Adipose tissue (tissue), 3 donors: ENCODE measurements around the gene MINDY4. TPM values are rescaled to one million over a fixed set of nuclear protein-coding genes. Genes with fewer than 3 reads are reported as not detected.

ENCODE experiments used
- H3K27ac ChIP-seq: one replicate; pipeline ENCODE4 v1.5.1; 2013; ENCODE audit warnings: low read depth, low read length
- WGBS, 3 donors: extraction: QIAGEN DNeasy Blood & Tissue Kit; methylation state at CpG; one replicate each; pipeline ENCODE4 v1.1.7; 2013; 5-methylcytosine and 5-hydroxymethylcytosine counted together
- polyA plus RNA-seq, 3 donors: library from polyadenylated mRNA; stranded (reverse); fragments of 200-250 nt; gene quantifications; one replicate each; pipeline ENCODE4 v1.2.3, GENCODE V29; 2013
- donor health status: healthy with polysubstance abuse.
- donor health status: Bipolar disorder and iron deficiency.
- donor health status: healthy.

The MINDY4 gene
- polyA plus RNA-seq, 3 donors: 2.5 to 3.6 (median 2.5) TPM

DNA sequence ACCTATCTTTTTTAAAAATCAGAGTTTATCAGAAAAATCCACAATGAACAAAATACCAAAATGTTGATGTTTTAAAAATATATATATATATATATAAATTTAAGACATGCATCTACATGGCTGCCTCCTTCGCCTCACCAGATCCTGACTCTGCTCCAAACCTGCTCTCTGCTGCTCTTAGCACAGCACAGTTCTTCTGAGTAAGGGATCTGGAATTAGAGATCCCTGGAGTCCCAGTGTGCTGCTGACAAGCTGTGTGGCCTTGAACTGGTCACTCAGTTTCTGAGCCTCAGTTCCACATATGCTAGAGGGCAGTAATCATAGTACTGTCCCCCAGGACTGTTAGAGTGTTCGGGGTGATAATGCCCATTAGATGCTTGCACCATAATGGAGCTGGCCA, 87.4 kb downstream of the MINDY4 start:
- 94 to 98% (median 94%) methylated on average over 2 of the region's 2 CpGs for whole genome bisulfite sequencing, 3 donors
- H3K27ac ChIP-seq: no peak overlapping the region

DNA sequence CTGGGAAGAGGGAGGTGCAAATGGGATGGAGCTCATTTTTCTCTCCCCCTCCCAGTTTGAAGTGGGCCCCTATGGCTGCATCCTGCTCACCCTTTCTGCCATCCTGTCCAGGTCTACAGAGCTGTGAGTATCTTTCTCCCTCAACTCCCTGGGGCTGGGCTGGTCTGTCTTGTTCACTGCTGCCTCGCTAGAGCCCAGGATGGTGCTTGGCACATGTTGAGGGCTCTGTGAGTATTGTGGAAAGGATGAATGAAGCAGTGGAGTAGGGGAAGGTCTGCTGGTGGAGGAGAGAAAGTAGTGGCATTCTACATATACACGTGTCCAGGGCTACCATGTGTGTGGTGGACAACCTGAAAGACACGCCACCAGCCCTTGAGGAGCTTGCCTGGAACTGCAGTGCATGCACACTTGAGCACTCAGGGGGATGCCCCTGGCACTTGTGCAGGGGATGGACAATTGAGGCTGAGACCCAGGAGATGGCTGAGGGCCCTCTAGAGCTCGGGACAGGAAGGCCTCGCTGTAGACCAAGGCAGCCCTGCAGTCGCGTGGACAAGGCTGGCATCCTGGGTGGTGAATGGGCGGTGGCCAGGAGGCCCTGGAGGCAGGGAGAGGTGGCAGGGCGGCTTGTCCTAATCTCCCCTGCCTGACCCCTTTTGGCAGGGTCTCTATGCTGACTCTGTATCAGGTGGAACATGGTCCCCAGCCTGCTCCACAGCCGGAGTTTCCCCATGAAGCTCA, 88.2 kb downstream of the MINDY4 start:
- WGBS, 3 donors: 85 to 96% (median 90%) methylated on average over 10 of the region's 10 CpGs
- no peak overlapping the region for H3K27ac ChIP-seq

DNA sequence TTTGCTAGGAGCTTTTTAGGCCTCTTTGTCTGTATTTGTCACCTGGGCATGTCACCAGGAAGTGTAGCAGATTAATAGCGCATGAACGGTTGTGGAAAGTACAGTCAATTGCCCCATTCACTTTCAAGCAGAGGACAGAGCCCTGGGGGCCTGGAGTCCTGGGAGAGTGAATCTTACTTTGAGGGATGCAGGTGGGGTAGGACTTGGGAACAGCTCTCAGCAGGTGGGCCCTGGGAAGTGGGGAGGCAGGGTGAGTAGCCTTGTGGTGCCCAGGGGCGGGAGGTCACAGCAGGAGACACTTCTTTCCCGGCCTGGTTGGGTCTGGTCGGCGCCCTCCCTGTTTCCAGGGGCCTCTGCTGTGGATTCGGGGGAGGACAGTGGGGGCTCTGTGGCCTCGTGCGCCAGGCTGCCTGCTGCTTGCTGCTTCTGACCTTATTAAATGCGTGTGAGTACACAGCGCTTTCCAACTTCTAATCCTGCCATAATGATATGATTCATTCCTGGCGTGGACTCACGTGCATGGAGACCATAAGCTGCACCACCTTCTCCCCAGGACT, 88.8 kb downstream of the MINDY4 start:
- 87 to 95% (median 93%) methylated on average over 13 of the region's 13 CpGs for WGBS, 3 donors
- no peak overlapping the region for H3K27ac ChIP-seq

DNA sequence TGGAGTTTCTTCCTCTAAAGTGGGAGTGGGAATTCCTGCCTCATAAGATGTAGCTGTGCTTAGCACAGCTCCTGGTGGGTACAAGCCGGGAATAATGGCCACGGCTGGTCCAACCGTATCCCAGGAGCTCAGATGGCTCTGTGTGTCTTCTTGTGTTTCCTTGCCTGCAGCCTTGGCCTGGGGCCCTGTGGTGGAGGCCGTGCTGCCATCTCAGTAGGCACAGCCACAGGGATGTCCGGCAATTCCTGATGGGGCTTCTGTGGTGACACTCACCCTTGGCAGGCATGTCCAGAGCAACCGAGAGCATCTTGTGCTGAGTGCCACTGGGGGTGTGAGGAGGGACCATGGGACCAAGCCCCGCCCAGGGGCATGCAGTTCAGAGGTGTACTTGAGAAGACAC, 90.4 kb downstream of the MINDY4 start:
- no peak overlapping the region for H3K27ac ChIP-seq
- 91 to 98% (median 92%) methylated on average over 7 of the region's 7 CpGs for WGBS, 3 donors

DNA sequence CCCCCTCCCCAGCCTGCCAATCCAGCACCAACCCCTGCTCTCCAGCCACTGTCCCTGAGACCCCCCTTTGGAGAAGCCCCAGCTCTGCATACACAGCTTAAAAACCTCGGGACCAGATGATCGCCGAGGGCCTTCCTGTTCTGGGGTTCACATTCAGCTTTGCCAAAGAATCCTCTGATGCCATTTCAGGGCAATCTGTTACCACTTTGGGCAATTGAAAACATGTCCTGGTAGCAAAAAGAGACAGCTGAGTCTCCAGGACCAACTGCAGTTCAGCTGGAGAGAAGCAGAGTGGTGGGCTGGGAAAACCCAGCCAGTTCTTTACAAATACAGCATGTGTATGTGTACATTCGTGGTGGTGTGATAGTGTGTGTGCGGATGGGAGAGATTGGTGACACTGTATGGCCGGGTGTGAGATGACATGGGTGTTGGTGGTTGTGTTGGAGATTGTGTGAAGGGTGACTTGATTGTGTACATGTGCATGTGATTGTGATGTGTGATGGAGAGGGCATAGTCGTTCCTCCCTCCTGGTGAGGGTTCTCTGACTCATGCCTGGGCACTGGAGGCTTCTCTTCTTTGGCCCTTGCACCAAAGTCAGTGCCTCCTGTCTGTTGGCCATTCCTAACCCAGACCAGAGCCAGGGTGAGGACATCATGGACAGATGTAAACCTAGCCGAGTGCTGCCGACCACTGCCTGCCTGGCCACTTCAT, 91.9 kb downstream of the MINDY4 start:
- WGBS, 3 donors: 72 to 88% (median 78%) methylated on average over 9 of the region's 9 CpGs
- no peak overlapping the region for H3K27ac ChIP-seq

DNA sequence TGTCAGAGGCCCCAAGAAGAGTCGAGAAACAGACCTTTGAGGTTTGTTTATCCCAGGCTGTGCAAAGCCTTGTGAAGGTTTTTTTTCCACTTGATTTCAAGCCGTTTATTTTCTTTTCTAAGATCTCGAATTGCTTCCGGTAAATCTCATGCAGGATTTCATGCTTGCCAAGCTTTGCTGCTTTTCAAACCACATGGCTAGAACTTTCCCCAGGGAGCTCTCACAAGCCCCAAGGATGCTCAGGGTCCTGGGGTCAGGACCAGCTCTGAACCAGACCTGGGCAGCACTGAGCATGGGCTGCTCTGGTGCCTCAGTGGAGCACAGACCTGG, 92.5 kb downstream of the MINDY4 start:
- H3K27ac ChIP-seq: no peak overlapping the region

DNA sequence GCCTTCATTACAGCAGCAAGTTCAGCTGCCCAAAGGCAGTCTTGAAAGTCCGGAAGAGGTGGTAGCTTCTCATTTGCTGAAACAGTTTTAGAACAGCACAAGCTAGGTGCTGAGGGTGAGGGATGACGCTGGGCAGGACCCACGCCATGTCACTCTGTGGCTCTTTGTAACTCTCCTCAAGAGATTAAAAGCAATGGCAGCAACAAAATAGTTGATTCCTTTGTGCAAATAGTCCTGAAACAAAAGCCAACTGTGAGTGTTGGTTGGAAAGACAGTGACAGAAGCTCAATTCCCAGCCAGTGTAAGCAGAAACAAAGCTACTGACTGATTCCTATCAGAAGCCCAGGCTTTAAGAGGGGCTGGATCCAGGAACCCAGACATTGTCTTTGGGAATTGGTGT, 92.9 kb downstream of the MINDY4 start:
- 80 to 83% (median 82%) methylated on average over 3 of the region's 3 CpGs for WGBS, 3 donors
- no peak overlapping the region for H3K27ac ChIP-seq

More for the DNA sequence above, 92.5 kb downstream of the MINDY4 start:
- 43 to 68% (median 56%) methylated on average over 4 of the region's 4 CpGs for WGBS, 3 donors

DNA sequence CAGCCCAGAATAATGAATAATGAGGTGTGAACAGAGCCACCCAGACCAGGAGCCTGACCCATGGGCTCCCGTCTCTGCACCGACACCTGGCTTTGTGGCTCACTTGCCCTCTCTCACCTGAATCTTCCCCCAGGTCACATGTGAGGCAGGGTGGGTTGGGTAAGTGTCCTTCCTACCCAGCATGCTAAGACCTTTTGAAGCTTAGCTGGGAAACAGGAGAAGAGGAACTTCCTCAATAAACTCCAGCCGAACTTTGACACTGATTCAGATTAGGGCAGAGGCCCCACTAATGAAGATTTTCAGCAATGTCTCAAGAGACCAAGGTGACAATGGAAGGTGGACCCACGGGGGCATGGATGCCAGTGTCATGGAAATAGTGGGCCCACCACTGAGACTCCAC, 93.9 kb downstream of the MINDY4 start:
- 80 to 92% (median 87%) methylated on average over 4 of the region's 4 CpGs for WGBS, 3 donors
- no peak overlapping the region for H3K27ac ChIP-seq

DNA sequence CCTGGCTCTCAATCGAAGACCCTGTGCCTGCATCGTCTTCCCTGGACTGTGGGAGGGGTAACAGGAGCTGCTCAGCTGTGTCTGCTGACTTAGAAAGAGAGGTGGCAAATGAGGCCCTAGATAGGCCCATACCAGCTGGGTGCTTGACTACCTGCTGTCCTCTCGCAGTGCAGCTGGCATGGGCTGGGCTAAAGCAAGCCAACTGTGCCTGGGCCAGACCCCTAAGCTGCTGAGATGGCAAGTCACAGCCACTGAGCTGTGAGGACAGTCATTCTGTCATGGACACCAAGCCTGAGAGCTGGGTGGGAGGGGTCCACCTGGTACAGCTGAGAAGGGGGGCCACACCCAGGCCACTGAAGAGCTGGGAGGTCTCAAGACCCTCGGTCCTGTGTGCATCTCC, 94.6 kb downstream of the MINDY4 start:
- 89 to 95% (median 93%) methylated on average over 4 of the region's 4 CpGs for WGBS, 3 donors
- no peak overlapping the region for H3K27ac ChIP-seq

DNA sequence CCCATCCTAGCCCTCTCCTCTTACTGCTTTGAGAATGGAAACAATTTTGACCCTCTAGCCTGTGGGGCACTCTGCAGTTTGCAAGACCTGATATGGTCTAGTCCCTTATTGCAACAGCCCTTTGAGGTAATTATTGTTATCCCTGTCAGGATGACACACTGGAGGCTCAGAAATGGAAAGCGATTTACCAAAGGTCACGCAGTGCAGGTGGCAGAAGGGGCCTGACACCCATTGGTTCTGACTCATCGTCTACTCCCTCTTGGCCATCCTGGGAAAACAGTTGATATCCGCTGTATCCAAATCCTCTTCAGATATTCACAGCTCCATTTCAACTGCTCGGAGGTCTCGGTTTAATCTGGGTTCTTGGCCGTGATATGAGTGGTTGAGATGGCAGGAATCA, 95.7 kb downstream of the MINDY4 start:
- WGBS, 3 donors: 78 to 94% (median 84%) methylated on average over 7 of the region's 7 CpGs
- H3K27ac ChIP-seq: no peak overlapping the region

DNA sequence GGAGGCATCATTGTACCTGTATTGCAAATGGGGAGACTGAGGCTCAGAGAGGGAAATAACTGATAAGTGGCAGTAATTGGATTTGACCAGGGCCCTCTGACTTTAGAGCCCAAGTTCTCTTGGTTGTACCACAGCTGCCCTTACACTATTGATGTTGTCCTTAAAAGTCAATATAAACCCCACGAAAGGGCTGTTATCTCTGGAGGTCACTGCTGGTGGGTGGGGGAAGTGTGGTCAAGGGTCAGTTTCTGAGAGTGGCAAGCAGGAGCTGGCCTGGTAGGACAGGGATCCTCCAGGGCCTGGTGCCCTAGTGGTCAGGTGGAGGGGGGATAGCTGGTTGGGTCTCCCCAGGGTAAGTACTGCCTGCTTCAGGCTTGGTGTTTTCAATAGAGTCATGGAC, 96.3 kb downstream of the MINDY4 start:
- H3K27ac ChIP-seq: no peak overlapping the region
- WGBS, 3 donors: 54 to 82% (median 69%) methylated on average over 1 of the region's 1 CpG

DNA sequence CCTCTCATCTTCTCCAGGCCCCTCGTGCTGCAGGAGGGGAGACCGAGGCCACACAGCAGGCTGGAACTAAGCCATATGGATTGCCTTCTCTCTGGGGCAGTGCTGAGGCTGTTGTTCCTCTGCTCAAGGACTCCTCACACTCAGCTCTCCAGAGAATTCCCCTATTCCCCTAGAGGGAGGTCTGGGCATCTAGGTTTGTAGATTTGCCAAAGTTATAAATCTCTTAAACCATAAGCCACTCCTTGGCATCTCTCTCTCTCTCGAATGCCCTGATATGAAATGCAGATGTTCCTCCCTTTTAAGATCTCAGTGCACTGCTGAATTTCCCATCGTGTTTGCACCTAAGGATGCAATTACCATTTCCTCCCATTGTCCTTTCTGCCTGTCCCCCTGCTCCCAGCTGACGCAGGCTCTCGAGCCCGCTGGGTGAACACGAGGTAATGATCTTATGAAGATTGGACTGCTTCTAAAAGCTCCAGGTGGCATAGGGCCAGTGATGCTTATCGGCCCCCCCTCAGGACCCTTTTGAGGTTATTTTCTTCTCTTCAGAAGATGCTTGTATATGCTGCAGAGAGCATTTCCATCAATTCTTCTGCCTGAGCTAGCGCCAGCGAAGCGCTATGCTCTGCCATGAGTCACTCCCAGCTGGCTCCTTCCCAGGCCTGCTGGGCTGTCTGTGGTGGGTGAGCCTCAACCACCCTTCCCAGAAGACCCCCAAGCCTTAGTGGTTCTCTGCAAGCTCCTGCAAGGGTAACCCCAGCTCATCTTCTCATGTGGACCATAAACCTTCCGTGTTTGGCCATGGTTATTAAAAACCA, 98.8 kb downstream of the MINDY4 start:
- H3K27ac ChIP-seq: no peak overlapping the region
- WGBS, 3 donors: 72 to 88% (median 74%) methylated on average over 13 of the region's 13 CpGs

DNA sequence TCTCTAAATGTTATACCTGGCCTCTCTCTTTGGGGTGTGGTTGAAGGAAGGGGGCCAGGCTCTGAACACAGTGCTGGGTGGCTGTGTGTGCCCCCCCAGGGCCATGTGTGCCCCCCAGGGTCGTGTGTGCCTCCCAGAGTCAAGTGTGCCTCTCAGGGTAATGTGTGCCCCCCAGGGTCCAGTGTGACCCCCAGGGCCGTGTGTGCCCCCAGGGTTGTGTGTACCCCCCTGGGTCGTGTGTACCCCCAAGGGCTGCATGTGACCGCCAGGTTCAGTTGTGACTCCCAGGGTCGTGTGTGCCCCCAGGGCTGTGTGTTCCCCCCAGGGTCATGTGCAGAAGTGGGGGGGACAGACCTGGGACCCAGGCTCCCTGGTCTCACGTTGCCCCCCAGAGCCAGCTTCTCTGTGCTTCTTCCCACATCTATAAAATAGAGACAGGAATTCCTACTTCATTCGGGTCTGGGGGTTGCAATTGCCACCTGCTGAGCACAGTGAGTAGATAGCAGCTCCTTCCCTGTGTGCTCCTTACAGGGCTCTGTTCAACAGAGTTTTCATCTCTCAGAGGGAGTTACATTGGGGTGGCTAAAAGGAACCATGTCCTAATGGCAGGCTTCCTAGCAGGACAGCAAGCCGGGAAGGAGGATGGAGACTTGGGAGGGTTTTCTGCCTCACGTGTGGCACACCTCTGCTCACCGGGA, 99.8 kb downstream of the MINDY4 start:
- 76 to 80% (median 79%) methylated on average over 10 of the region's 10 CpGs for WGBS, 3 donors
- no peak overlapping the region for H3K27ac ChIP-seq

DNA sequence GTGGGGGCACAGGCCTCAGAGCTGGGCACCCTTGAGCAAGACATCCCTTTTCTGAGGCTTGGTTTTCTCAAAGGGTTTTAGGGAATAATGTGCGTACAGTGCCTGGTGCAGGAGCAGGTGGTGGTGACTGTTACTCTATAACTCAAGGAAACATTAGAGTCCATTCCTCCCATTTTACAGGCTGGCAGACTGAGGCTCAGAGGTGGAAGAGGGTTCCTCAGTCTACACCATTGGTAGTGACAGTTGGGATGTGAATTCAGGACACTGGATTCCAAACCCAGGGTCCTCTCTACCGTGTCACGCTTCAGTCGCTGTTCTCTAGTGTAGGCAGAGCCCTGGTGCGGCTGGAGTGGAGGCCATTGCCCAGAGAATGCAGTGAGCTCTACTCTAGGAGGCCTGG, 100.4 kb downstream of the MINDY4 start:
- WGBS, 3 donors: 98 to 100% (median 99%) methylated on average over 5 of the region's 5 CpGs
- H3K27ac ChIP-seq: no peak overlapping the region

DNA sequence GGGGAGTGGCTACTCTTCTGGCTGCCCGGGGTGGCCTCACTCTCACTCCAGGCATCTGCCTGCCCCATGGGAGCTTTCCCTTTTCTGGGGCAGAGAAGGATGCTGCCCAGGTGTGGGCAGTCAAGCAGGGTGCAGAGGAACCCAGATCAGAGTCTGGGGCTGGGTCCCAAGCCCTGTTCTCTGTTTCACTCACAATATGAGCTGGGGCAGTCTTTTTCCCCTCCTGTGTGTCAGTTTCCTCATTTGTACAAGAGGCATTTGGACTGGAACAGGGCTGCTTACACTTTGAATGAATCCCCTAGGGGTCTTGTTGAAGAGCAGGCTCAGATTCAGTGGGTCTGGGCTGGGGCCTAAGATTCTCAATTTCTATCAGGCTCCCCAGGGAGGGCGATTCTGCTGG, 102.0 kb downstream of the MINDY4 start:
- no peak overlapping the region for H3K27ac ChIP-seq
- WGBS, 3 donors: 84 to 98% (median 85%) methylated on average over 2 of the region's 2 CpGs

DNA sequence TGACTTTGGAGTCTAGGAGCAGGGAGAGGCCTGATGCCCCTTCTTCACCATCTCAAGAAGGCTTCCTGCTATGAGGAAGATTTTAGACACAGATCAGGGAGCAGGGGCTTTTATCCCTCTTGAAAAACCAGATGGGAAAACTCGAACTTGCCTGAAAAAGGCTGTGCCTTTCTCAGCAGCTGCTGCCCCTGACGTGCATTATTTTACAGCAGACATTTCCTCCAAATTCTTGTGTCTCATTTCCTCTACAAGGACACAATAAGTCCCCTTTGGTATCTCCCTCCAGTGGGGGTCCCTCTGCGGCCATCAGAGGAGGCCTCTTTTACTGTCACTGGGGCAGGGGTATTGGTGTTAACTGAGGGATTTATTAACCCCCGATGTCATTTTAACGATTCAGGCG, 102.4 kb downstream of the MINDY4 start:
- H3K27ac ChIP-seq: no peak overlapping the region
- 71 to 78% (median 75%) methylated on average over 6 of the region's 6 CpGs for WGBS, 3 donors

DNA sequence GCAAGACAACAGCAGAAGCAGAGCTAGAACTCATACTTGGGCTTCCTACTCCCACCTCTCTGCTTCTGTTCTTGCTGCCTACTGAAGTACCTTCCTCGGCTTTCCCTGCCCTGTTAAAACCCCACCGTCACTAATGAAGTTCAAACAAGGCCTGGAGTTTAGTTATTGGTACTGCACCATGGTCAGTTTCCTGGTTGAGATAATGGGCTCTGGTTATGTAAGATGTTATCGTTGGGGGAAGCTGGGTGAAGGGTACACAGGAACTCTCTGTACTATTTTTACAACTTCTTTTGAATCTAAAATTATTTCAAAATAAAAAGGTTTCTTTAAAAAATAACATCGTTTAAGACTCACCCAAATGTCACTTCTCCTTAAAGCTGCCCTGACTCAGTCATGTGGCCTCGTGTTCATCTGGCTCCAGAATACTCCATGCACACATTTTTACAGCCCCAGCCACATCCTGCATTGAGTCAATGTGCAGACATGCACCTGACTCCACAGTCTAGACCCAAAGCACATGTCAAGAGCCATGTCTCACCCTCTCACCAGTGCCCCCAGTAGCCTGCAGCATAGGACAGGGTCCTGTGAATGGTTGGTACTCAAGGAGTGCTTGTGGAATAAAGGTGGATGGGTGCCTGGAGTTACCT, 103.6 kb downstream of the MINDY4 start:
- no peak overlapping the region for H3K27ac ChIP-seq
- WGBS, 3 donors: 79 to 92% (median 79%) methylated on average over 5 of the region's 5 CpGs
